Trophoblast cell (in vitro differentiated cells and primary cell): Measurements from ENCODE around the gene KCNC3.

Experiments used
- DNase-seq, 2 donors: peaks; one replicate each; pipeline ENCODE4 v3.0.0-alpha.2; 2016
- H2AFZ ChIP-seq: 2 replicates; pipeline ENCODE4 v1.6.1; 2013; ENCODE audit warnings: low read length, moderate library complexity, mild to moderate bottlenecking; ENCODE audit not compliant: insufficient read depth, poor library complexity
- H2AK5ac ChIP-seq: 2 replicates; pipeline ENCODE4 v1.6.1; 2013; ENCODE audit warnings: mild to moderate bottlenecking, low read length
- H2BK120ac ChIP-seq: 2 replicates; pipeline ENCODE4 v1.6.1; 2013; ENCODE audit warnings: low read length, mild to moderate bottlenecking, moderate library complexity; ENCODE audit not compliant: insufficient read depth, poor library complexity
- H2BK12ac ChIP-seq: 2 replicates; pipeline ENCODE4 v1.6.1; 2013; ENCODE audit warnings: mild to moderate bottlenecking, low read length, moderate library complexity
- H2BK5ac ChIP-seq: 2 replicates; pipeline ENCODE4 v1.6.1; 2013; ENCODE audit warnings: low read length, low read depth, moderate library complexity, mild to moderate bottlenecking; ENCODE audit not compliant: poor library complexity
- H3K14ac ChIP-seq: 2 replicates; pipeline ENCODE4 v1.6.1; 2013; ENCODE audit warnings: mild to moderate bottlenecking, low read length
- H3K18ac ChIP-seq: 2 replicates; pipeline ENCODE4 v1.6.1; 2013; ENCODE audit warnings: mild to moderate bottlenecking, low read length
- H3K23ac ChIP-seq: 2 replicates; pipeline ENCODE4 v1.6.1; 2013; ENCODE audit warnings: low read length
- H3K27ac ChIP-seq: 2 replicates; pipeline ENCODE4 v1.5.1; 2013; ENCODE audit warnings: low read depth, mild to moderate bottlenecking, inconsistent platforms, low read length, moderate library complexity
- H3K27me3 ChIP-seq: 2 replicates; pipeline ENCODE4 v1.6.1; 2013; ENCODE audit warnings: inconsistent platforms, mild to moderate bottlenecking, low read length, moderate library complexity; ENCODE audit not compliant: insufficient read depth
- H3K36me3 ChIP-seq, 2 experiments: 1 replicate in 1 of 2; 2 replicates in 1 of 2; pipeline ENCODE4 v1.6.1; 2013; ENCODE audit warnings: low read length in 2 of 2, mild to moderate bottlenecking in 2 of 2, moderate library complexity in 1 of 2; ENCODE audit not compliant: insufficient read depth in 2 of 2, control insufficient read depth in 1 of 2
- H3K4ac ChIP-seq: 2 replicates; pipeline ENCODE4 v1.6.1; 2013; ENCODE audit warnings: low read depth, mild to moderate bottlenecking, low read length, moderate library complexity
- H3K4me1 ChIP-seq, 2 experiments: 1 replicate in 1 of 2; 2 replicates in 1 of 2; pipeline ENCODE4 v1.6.1; 2013; ENCODE audit warnings: low read length in 2 of 2, mild to moderate bottlenecking in 2 of 2, moderate library complexity in 1 of 2; ENCODE audit not compliant: insufficient read depth in 2 of 2, control insufficient read depth in 1 of 2
- H3K4me2 ChIP-seq: 2 replicates; pipeline ENCODE4 v1.6.1; 2013; ENCODE audit warnings: inconsistent platforms, mild to moderate bottlenecking, low read length, moderate library complexity
- H3K4me3 ChIP-seq: 2 replicates; pipeline ENCODE4 v1.5.1; 2013; ENCODE audit warnings: mild to moderate bottlenecking, low read depth, low read length, inconsistent platforms
- H3K79me1 ChIP-seq: one replicate; pipeline ENCODE4 v1.6.1; 2013; ENCODE audit warnings: low read length
- H3K79me2 ChIP-seq: 2 replicates; pipeline ENCODE4 v1.6.1; 2013; ENCODE audit warnings: low read length, mild to moderate bottlenecking; ENCODE audit not compliant: control insufficient read depth, insufficient read depth, poor library complexity
- H3K9ac ChIP-seq: 2 replicates; pipeline ENCODE4 v1.6.1; 2013; ENCODE audit warnings: mild to moderate bottlenecking, low read length
- H3K9me3 ChIP-seq: 2 replicates; pipeline ENCODE4 v1.6.1; 2013; ENCODE audit warnings: low read depth, mild to moderate bottlenecking, control low read depth, inconsistent platforms, low read length; ENCODE audit not compliant: insufficient read depth
- H4K12ac ChIP-seq: 2 replicates; pipeline ENCODE4 v1.6.1; 2013; ENCODE audit warnings: low read depth, mild to moderate bottlenecking, low read length, moderate library complexity
- H4K8ac ChIP-seq: 2 replicates; pipeline ENCODE4 v1.6.1; 2013; ENCODE audit warnings: low read depth, mild to moderate bottlenecking, low read length, moderate library complexity
- H4K91ac ChIP-seq: one replicate; pipeline ENCODE4 v1.6.1; 2013; ENCODE audit warnings: low read depth, mild to moderate bottlenecking, low read length, moderate library complexity
- WGBS: extraction: QIAGEN DNeasy Blood & Tissue Kit; methylation state at CpG from one replicate; pipeline ENCODE4 v1.1.7; 2013; ENCODE audit warnings: missing lambda C conversion rate; ENCODE audit not compliant: insufficient read length, insufficient coverage; ENCODE audit errors: extremely low coverage; 5-methylcytosine and 5-hydroxymethylcytosine counted together

KCNC3 gene

DNA sequence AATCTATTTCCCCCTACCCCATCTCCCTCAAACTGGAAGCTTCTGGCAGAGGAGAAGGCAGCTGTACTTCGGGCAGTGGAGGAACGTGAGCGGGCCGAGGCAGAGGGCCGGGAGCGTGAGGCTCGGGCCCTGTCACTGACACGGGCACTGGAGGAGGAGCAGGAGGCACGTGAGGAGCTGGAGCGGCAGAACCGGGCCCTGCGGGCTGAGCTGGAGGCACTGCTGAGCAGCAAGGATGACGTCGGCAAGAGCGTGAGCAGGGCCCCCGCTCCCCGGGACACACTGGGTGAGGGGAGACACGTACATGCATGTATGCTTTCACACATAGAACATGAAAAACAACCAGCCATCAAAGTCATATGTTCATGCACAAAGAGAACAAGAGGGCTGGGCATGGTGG, 42.7 kb downstream of the KCNC3 start:
- H4K12ac ChIP-seq, result no peak overlapping the region
- H3K23ac ChIP-seq, result no peak overlapping the region
- no peak overlapping the region for H3K4ac ChIP-seq
- H3K79me2 ChIP-seq, result no peaks in the 10 kb centered on the region
- no peak overlapping the region for H3K4me2 ChIP-seq
- peaks cover 8 to 18% of the 10 kb centered on the region in 2 experiments for H3K36me3 ChIP-seq
- no peak overlapping the region for H3K9ac ChIP-seq
- H4K91ac ChIP-seq, result no peak overlapping the region
- H3K4me3 ChIP-seq, result no peak overlapping the region
- no peaks in the 10 kb centered on the region for H3K79me1 ChIP-seq
- no peak overlapping the region for H4K8ac ChIP-seq
- H3K14ac ChIP-seq, result no peak overlapping the region
- H3K18ac ChIP-seq, result no peak overlapping the region
- no peak overlapping the region for H2BK12ac ChIP-seq
- H3K9me3 ChIP-seq, result peaks cover 5% of the 10 kb centered on the region
- no CpG with 5 or more reads among the region's 18 CpGs for WGBS
- no peak for DNase-seq
- no peak overlapping the region for H2BK5ac ChIP-seq
- H2AFZ ChIP-seq, result no peak overlapping the region
- no peak overlapping the region for H3K27ac ChIP-seq
- H2AK5ac ChIP-seq, result no peak overlapping the region
- H3K4me1 ChIP-seq, result no peaks in the 10 kb centered on the region
- H3K27me3 ChIP-seq, result no peaks in the 10 kb centered on the region
- no peak overlapping the region for H2BK120ac ChIP-seq

DNA sequence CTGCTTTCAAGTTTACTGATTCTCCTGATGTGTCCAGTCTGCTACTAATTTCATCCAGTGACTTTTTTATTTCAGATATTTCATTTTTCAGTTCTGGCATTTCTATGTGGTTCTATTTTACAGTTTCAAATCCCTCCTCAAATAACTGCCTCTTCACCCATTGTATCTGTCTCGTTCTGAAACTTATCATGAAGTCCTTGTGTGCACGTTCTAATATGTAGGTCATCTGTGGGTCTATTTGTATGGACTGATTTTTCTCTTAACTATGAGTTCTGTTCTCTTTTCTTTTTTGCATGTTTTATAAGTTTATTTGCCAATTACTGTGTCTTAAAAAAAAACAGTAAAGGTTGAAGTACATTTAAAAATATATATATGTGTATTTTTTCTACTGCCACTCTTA, 43.3 kb downstream of the KCNC3 start:
- no peak overlapping the region for H3K27ac ChIP-seq
- H3K9ac ChIP-seq, result no peak overlapping the region
- no peak overlapping the region for H2BK12ac ChIP-seq
- H4K12ac ChIP-seq, result no peak overlapping the region
- no peak for DNase-seq
- peaks cover 8 to 22% of the 10 kb centered on the region in 2 experiments for H3K36me3 ChIP-seq
- no peak overlapping the region for H2BK120ac ChIP-seq
- no peak overlapping the region for H3K14ac ChIP-seq
- H3K79me2 ChIP-seq, result no peaks in the 10 kb centered on the region
- peaks cover 5% of the 10 kb centered on the region for H3K9me3 ChIP-seq
- no peak overlapping the region for H3K18ac ChIP-seq
- H3K27me3 ChIP-seq, result no peaks in the 10 kb centered on the region
- H2AK5ac ChIP-seq, result no peak overlapping the region
- H3K4me2 ChIP-seq, result no peak overlapping the region
- H2BK5ac ChIP-seq, result no peak overlapping the region
- H3K4me1 ChIP-seq, result no peaks in the 10 kb centered on the region
- H3K4ac ChIP-seq, result no peak overlapping the region
- WGBS, result no CpG with 5 or more reads among the region's 2 CpGs
- no peak overlapping the region for H4K91ac ChIP-seq
- no peak overlapping the region for H4K8ac ChIP-seq
- no peaks in the 10 kb centered on the region for H3K79me1 ChIP-seq
- H3K4me3 ChIP-seq, result no peak overlapping the region
- no peak overlapping the region for H3K23ac ChIP-seq
- H2AFZ ChIP-seq, result no peak overlapping the region

GRCh38 chr19:50281491-50281890, 47.7 kb downstream of the KCNC3 start:
- Histone ChIP-seq H3K14ac (no peak overlapping the region), H4K12ac (no peak overlapping the region), H3K9ac (no peak overlapping the region), H3K27ac (no peak overlapping the region), H3K79me2 (peaks cover 2% of the 10 kb centered on the region), H3K4me2 (no peak overlapping the region), H3K27me3 (no peaks in the 10 kb centered on the region), H2AFZ (no peak overlapping the region), H2AK5ac (no peak overlapping the region), H4K91ac (no peak overlapping the region), H2BK120ac (no peak overlapping the region), H3K9me3 (peaks cover 6% of the 10 kb centered on the region), H3K79me1 (no peaks in the 10 kb centered on the region), H3K18ac (no peak overlapping the region), H3K4ac (no peak overlapping the region), H3K23ac (no peak overlapping the region), H3K4me3 (no peak overlapping the region), H2BK5ac (no peak overlapping the region), H3K4me1 (no peaks in the 10 kb centered on the region), H2BK12ac (no peak overlapping the region), H3K36me3 (peaks cover 3 to 18% of the 10 kb centered on the region in 2 experiments), H4K8ac (no peak overlapping the region)
- WGBS, result no CpG with 5 or more reads among the region's 22 CpGs
- no peak for DNase-seq

GRCh38 chr19:50280983-50281382, 48.2 kb downstream of the KCNC3 start:
- no peak overlapping the region for H2AK5ac ChIP-seq
- no peak overlapping the region for H3K9ac ChIP-seq
- H3K79me1 ChIP-seq, result no peaks in the 10 kb centered on the region
- DNase-seq, result no peak
- no peak overlapping the region for H3K4me2 ChIP-seq
- peaks cover 0 to 16% of the 10 kb centered on the region in 2 experiments for H3K36me3 ChIP-seq
- H3K27me3 ChIP-seq, result no peaks in the 10 kb centered on the region
- H2BK5ac ChIP-seq, result no peak overlapping the region
- H3K4ac ChIP-seq, result no peak overlapping the region
- no peak overlapping the region for H3K18ac ChIP-seq
- H3K14ac ChIP-seq, result no peak overlapping the region
- H4K8ac ChIP-seq, result no peak overlapping the region
- no CpG with 5 or more reads among the region's 3 CpGs for WGBS
- H3K23ac ChIP-seq, result no peak overlapping the region
- H3K4me3 ChIP-seq, result no peak overlapping the region
- H4K91ac ChIP-seq, result no peak overlapping the region
- no peak overlapping the region for H2BK12ac ChIP-seq
- no peaks in the 10 kb centered on the region for H3K4me1 ChIP-seq
- H2AFZ ChIP-seq, result no peak overlapping the region
- peaks cover 5% of the 10 kb centered on the region for H3K9me3 ChIP-seq
- H3K27ac ChIP-seq, result no peak overlapping the region
- H4K12ac ChIP-seq, result no peak overlapping the region
- H3K79me2 ChIP-seq, result peaks cover 2% of the 10 kb centered on the region
- no peak overlapping the region for H2BK120ac ChIP-seq
